NOMO-1 (cell line): ENCODE results near the gene PHF5A.
"Not testable (repeated sequence)": the region's sequence is repeated elsewhere in the genome, so short reads cannot be mapped to it uniquely, and the experiment has no call there.

Source experiments
- DNase-seq, 2 experiments: peaks; one replicate each; lab custom pipeline; 2025; ENCODE audit not compliant: unreplicated experiment in 2 of 2; lab: John Stamatoyannopoulos, UW

PHF5A gene

DNA sequence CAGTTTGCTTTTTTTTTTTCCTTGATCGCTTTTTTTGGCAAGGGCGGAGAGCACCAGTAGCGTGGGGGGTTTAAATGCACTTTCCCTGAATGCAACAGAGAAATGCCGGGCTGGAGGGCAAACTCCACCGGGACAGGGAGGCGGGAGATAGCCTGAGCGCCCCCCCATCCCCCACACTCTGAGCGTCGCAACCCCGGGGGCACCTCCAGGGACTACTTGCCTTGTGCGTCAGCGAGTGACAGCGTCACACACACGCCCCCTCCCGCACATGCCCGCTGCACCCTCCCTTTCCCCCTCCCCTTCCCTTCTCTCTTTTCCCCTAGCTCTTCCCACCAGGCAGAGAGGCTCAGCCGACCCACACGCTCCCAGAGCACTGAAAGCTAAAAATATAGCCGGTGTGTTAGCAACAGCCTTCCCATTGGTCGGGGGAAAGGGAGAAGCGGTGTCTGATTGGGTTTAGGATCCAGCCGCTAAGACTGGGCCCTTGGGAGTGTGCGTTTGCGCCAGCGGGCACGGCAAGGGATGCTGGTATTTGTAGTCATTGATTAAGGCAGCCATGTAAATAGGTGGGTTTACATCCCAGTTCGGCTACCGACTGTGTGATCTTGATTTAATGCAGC, 20.2 kb downstream of the PHF5A start:
- DNase-seq = peak; percentile 98 to 99

DNA sequence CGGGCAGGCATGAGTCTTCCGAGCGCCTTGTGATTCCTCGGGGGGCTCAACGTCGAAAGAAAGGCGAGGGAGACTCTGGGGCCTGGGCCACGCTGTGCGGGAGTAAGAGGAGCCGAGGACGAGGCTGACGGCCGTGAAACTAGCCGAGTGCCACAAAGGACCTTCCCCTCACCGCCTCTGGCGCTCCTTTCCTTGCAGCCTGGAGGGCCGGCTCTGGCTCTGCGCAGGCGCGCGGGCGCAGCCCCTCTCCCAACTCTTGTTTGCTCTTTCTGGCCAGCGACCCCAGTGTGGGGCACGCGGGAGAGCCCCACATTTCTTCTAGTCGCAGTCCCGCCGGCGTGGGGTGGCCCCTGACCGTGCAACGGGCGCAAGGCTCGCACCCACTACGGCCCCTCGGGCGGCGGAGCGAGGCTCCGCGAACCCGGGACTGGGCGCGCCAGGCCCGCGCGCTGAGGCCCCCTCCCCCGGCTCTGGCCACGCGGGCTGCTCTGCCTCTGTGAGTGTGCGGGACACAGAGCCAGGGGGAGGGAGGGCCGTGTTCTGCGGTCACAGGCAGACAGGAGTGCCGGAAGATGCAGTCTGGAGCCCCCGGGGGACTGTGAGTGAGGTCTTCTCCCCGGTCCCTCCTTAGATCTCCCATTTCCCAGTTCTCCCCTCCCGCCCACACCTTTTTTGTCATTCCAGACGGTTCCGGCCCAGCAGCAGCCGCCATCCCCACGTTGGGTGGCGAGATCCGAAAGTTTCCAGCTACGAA, 20.9 kb downstream of the PHF5A start:
- DNase-seq = peak; percentile 55 to 58

DNA sequence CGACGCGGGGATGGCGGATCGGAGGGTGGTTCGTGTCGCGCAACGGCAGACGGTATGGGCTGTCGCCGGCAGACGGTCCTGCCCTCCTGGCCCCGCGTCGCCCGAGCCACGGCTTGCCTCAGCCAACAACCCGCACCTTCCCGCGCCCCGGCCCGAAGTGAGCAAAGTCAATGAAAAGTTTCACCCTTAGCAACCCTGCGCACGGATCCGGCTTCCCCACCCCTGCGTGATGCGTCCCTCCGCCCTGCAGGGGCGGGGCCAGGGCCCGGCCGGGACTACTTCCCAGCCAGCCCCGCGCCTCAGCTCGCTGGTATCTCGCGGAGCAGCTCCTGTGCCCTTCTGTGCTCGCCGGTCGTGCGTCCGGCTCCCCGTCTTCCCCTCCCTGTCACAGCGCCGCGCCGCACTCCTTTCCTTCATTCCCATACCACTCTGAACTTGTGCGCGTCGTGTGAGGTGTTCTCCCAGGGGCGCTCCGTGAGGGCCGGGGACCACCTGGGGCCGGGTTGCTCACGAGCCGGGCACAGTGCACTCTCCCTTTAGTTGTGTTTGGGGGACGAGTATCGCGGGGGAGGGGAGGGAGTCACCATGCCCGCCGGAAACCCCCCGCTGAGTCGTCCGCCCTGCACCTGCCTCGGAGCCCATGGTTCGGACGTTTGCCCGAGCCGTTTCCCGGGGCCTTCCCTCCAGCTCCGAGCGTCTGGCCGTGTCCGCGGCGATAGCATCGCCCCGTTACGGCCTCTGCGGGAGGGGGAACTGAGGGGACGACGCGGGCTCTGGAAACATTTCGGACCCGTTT, 21.7 kb downstream of the PHF5A start, which contains the start of gene TOB2:
TOB2 (minus strand) TSS at position 163 of the 796 bp plus-strand sequence. CDS start 9,456 bp downstream, outside the sequence.
- peak; percentile 85 to 92 for DNase-seq

DNA sequence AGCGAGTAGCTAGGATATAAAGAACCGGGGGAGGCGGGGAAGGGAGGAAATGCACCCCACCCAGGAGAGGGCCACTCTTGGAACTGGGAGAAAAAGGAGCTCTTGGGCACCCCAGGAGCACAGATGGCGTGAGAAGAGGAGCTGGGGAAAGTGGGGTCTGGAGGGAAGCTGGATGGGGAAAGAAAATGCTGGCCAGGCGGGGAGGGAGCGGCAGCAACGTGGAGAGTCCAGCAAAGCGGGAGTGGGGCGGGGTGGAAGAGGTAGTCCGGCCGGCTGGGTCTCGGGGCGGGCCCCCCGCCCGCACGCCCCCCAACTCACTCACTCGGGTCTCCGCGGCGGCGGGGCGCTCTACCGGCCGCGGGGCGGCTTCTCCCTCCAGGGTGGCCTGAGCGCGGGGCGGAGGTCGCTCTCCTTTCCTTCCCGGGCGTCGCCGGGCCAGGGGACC, 22.4 kb downstream of the PHF5A start:
- DNase-seq = no peak

DNA sequence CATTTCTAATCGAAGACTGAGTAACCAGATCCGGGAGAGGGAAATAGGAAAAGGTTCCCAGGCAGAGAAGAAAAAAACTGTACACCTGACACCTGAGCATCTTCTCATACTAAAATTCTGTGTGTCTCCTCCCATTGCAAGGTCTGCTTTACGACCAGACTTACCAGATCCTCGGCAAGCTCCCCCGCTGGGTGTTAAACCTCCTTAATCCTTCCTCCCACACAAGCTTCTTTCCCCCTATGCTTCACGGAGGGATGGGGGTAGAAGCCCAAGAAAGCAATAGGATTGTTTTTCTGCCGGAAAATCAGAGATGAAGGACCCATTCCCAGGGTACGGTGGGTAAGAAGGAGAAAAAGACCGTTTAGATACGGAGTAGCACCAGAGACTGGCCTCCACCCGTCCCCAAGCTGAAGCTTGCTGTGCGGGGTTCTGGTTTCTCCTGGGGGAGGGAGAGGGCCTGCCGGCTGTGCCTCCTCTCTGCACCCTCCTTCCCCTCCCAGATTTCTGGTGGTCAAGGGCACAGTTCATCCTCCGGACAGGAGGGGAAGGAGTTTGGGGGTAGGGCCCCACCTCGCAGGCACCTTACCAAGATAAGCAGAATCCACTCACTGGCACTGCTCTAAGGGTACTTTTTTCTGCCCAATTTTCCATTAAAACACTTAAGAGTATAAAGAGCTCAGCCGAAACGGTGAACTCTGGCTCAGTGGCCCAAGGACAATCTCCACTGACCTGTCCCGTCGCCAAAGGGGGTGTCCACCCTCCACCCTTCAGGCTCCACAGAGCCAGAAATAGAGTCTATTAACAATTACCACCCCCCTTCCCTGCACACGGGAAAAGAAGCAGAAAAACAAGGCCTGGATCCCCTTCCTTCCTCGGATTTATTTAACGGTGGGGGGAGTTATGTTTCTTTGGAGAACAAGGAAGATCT, 23.1 kb downstream of the PHF5A start:
- DNase-seq = no peak

- peak; percentile 88 to 90 for DNase-seq
These were observed 23.9 kb downstream of the PHF5A start for GRCh38 chr22:41444360-41445128.

- no peak for DNase-seq
These were observed 26.2 kb downstream of the PHF5A start for GRCh38 chr22:41442240-41442792.

GRCh38 chr22:41440511-41440910, 28.0 kb downstream of the PHF5A start:
- DNase-seq = not testable (repeated sequence)

- DNase-seq = no peak
These were observed 31.3 kb downstream of the PHF5A start for GRCh38 chr22:41437198-41437597.

- DNase-seq = no peak
These were observed 32.0 kb downstream of the PHF5A start for GRCh38 chr22:41436322-41437113.

- no peak for DNase-seq
These were observed 32.9 kb downstream of the PHF5A start for GRCh38 chr22:41435560-41435959.

DNA sequence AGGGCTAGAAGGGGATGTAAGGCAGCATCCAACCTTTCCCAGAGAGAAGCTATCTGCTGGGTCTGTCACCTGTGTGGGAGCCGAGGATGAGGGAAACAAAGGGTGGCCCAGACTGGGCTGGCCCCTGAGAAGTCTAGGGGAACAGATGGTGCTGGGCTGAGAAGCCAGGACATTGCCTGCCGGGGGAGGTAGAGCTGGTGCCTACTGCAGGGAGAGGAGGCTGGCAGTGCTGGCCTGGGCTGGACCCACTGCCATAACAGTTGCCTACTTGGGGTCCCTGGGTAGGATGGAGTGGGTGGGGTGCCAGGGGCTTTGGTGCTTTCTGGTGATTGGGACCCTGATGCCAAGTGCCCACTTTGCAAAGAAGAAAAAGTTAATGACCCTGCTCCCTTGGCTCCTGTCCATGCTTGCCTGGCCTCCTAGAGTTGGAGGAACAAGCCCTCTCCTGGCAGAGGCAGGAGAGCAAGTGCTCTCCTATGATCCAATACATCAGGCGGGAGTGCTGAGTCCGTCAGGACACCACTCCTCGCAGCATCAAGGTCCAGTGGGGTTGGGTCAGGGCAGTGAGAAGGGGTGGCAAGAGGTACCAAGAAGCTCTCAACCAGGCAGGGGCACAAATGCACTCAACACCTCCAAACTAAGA, 34.0 kb downstream of the PHF5A start:
- not testable (repeated sequence) for DNase-seq

DNA sequence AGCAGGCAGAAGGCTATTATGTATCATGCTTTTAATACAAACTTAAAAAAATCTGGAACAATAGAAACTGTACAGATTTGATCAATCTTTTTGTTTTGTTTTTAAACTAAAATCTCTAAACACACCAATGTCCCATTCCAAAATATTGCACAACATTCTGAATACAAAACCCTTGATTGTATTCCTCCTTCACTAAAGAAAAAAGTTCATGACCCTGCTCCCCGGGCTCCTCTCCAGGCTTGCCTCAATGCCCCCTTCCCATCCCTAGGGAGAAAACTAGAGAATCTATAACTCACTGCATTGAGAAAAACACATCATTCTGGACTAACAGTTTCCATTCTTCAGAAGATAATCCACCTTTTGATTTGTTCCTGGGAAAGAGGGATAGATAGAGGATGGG, 35.0 kb downstream of the PHF5A start:
- DNase-seq = not testable (repeated sequence)

- no peak for DNase-seq
These were observed 36.8 kb downstream of the PHF5A start for GRCh38 chr22:41431656-41432055.

- no peak for DNase-seq
These were observed 38.5 kb downstream of the PHF5A start for GRCh38 chr22:41429951-41430332.

- no peak for DNase-seq
These were observed 39.1 kb downstream of the PHF5A start for GRCh38 chr22:41429232-41429950.

DNA sequence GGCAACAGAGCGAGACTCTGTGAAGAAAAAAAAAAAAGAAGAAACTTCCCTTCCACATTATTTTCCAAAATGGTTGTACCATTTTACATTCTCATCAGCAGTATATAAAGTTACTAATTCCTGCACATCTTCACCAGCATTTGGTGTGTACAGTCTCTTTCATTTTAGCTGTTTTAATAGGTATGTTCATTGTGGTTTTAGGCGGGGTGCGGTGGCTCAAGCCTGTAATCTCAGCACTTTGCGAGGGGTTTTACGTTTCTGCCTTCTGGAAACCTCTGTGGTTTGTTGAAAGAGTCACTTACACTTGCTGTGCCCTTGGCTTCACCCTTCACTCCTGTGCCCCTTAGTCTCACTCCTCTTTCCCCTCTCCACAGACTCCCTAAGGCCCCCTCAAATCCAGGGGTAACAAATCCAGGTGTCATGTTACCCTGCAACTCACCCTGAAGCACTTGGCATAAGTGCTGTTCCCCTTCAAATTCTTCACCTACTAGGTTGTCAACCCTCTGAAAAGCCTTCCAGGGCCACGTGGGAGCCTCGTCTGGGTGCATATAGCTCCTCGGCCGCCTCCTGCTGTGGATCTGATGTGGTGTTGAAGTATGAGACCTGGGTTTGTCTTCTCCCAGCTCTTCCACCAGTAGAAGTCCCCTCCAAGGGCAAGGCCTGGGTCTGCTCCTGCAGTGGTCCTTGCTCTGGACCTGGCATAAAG, 42.7 kb downstream of the PHF5A start:
- DNase-seq = no peak
